Bronchial epithelial cell (primary cell): Measurements from ENCODE around the gene CEBPZ. TPM values are rescaled to one million over a fixed set of nuclear protein-coding genes. Genes with fewer than 3 reads are reported as not detected.
"Not testable (repeated sequence)": the region's sequence is repeated elsewhere in the genome, so short reads cannot be mapped to it uniquely, and the experiment has no call there.

Experiments used
- DNase-seq: peaks from one replicate; pipeline ENCODE4 v3.0.0-alpha.2; 2010; ENCODE audit warnings: low read depth
- FAIRE-seq: peaks from 2 replicates; lab custom pipeline; 2011; peaks lifted over from hg19 to GRCh38; lab: Jason Lieb, UNC
- H3K27me3 ChIP-seq: 2 replicates; pipeline ENCODE4 v1.5.1; 2011; ENCODE audit warnings: low read length; ENCODE audit not compliant: control insufficient read depth, insufficient read depth
- H3K36me3 ChIP-seq: 2 replicates; pipeline ENCODE4 v1.5.1; 2011; ENCODE audit warnings: low read length; ENCODE audit not compliant: control insufficient read depth, insufficient read depth
- H3K4me3 ChIP-seq: 2 replicates; pipeline ENCODE4 v1.5.1; 2011; ENCODE audit warnings: mild to moderate bottlenecking, low read depth, low read length, control low read depth
- CTCF ChIP-seq: IDR thresholded peaks from 2 replicates; pipeline ENCODE4 v1.5.1; 2011; ENCODE audit warnings: mild to moderate bottlenecking, moderate library complexity, low read length, control low read depth, inconsistent platforms; ENCODE audit not compliant: insufficient read depth, severe bottlenecking
- total RNA-seq: library from RNA; depleted of rRNA; stranded (reverse); fragments of >200 nt; gene quantifications from 2 replicates; pipeline ENCODE4 v1.2.1, GENCODE V29; 2014

CEBPZ gene
- total RNA-seq, 1 donor from 2014 or later = 62.9 TPM

GRCh38 chr2:37205689-37206341, 25.6 kb downstream of the CEBPZ start:
- Histone ChIP-seq H3K4me3 (no peak overlapping the region), H3K27me3 (no peaks in the 10 kb centered on the region), H3K36me3 (peaks cover 14% of the 10 kb centered on the region)
- TF ChIP-seq CTCF = no peak
- FAIRE-seq = no peak
- DNase-seq = no peak

DNA sequence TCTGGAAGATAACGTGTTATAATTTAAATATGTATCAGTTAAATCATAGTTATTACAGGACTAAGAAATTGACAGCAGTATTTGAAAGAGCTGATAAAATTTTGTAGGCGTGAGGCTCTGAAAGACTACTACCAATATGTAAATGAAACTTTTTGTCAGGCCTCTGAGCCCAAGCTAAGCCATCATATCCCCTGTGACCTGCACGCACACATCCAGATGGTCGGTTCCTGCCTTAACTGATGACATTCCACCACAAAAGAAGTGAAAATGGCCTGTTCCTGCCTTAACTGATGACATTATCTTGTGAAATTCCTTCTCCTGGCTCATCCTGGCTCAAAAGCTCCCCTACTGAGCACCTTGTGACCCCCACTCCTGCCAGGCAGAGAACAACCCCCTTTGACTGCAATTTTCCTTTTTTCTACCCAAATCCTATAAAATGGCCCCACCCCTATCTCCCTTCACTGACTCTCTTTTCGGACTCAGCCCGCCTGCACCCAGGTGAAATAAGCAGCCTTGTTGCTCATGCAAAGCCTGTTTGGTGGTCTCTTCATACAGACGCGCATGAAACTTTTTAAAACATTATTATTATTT, 26.2 kb downstream of the CEBPZ start:
- DNase-seq, H3K4me3 ChIP-seq, H3K27me3 ChIP-seq, FAIRE-seq: not testable (repeated sequence)
- peaks cover 12% of the 10 kb centered on the region for H3K36me3 ChIP-seq

- DNase-seq (no peak), FAIRE-seq (no peak)
- Histone ChIP-seq H3K36me3 (peaks cover 12% of the 10 kb centered on the region), H3K4me3 (no peak overlapping the region), H3K27me3 (no peaks in the 10 kb centered on the region)
- TF ChIP-seq CTCF = no peak
Measured at GRCh38 chr2:37203708-37204107, 27.7 kb downstream of the CEBPZ start.

DNA sequence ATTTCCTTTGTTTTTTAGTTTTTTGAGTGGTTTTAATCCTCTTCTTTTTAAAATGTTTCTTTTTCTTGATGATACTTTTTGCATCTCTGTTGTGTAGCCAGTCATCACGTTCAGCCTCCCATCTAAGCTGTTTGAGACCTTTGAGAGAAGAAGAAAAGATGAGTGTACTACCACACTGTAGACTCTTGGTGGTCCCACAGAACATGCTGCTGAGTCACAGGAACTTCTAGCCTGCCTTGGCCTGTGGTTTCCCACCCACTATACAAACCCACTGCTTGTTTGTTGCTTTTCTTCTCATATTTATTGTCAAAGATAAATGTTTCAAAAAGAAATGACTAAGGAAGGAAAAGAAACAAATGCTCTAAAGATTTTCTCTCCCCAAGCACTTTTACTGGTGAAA, 29.6 kb downstream of the CEBPZ start:
- Histone ChIP-seq H3K27me3 (no peaks in the 10 kb centered on the region), H3K4me3 (no peak overlapping the region), H3K36me3 (peaks cover 12% of the 10 kb centered on the region)
- TF ChIP-seq CTCF = no peak
- no peak for FAIRE-seq
- no peak for DNase-seq

DNA sequence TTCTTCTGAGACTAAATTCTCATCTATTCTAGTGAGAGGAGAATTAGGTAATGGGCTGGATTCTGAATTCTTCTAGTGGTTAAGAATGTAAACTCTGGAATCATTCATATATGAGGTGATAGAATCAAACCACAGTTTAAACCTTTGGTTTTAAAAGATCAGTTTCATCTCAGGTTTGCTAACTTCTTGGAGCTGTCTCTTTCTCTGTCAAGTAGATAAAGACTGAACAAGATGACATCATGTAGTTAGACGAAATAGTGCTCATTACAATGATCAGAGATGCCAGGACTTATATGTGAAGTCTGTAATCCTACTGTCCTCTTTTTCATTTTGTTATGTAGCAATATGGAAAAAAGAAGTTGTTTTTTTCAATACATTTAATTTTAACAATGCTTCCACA, 30.2 kb downstream of the CEBPZ start:
- TF ChIP-seq CTCF = no peak
- FAIRE-seq (no peak), DNase-seq (no peak)
- no peaks in the 10 kb centered on the region for H3K27me3 ChIP-seq
- no peak overlapping the region for H3K4me3 ChIP-seq
- peaks cover 10% of the 10 kb centered on the region for H3K36me3 ChIP-seq

- Histone ChIP-seq H3K4me3 (no peak overlapping the region), H3K36me3 (peaks cover 5% of the 10 kb centered on the region), H3K27me3 (no peaks in the 10 kb centered on the region)
- TF ChIP-seq CTCF = no peak
- DNase-seq = no peak
- no peak for FAIRE-seq
Measured at GRCh38 chr2:37198681-37199065, 32.7 kb downstream of the CEBPZ start.
